ENCODE results near the gene GPR132. TPM values are rescaled to one million over a fixed set of nuclear protein-coding genes. Genes with fewer than 3 reads are reported as not detected.

The GPR132 gene
- total RNA-seq, 1 donor from 2014 or later: 0.24 TPM

GRCh38 chr14:105077649-105077995 is 12.4 kb upstream of the GPR132 start:
- no peak for DNase-seq (ENCODE audit: extremely low spot score, unreplicated experiment)
- Mint-ChIP-seq H3K27ac (no peak overlapping the region), H3K4me3 (no peak overlapping the region), H3K9me3 (peaks cover 4% of the 10 kb centered on the region), H3K4me1 (ENCODE audit: unreplicated experiment) (peaks cover 4% of the 10 kb centered on the region), H3K36me3 (no peaks in the 10 kb centered on the region), H3K27me3 (peaks cover 2% of the 10 kb centered on the region)
- TF ChIP-seq CTCF (conservative IDR thresholded peaks at IDR 0.05): no peak

- Mint-ChIP-seq H3K4me3 (peak overlapping the region; percentile 42), H3K36me3 (no peaks in the 10 kb centered on the region), H3K27ac (peak overlapping the region; percentile 13), H3K4me1 (ENCODE audit: unreplicated experiment) (peaks cover 4% of the 10 kb centered on the region), H3K27me3 (peaks cover 6% of the 10 kb centered on the region), H3K9me3 (peaks cover 4% of the 10 kb centered on the region)
- DNase-seq (ENCODE audit: extremely low spot score, unreplicated experiment): no peak
- TF ChIP-seq CTCF (conservative IDR thresholded peaks at IDR 0.05): no peak
Observed at GRCh38 chr14:105076805-105077648, 11.8 kb upstream of the GPR132 start.

GRCh38 chr14:105076296-105076804 is 11.1 kb upstream of the GPR132 start:
- no peak overlapping the region for H3K27ac Mint-ChIP-seq

GRCh38 chr14:105075379-105076295 is 10.4 kb upstream of the GPR132 start:
- Mint-ChIP-seq H3K4me3 (no peak overlapping the region), H3K4me1 (ENCODE audit: unreplicated experiment) (peaks cover 4% of the 10 kb centered on the region), H3K27ac (no peak overlapping the region), H3K9me3 (peaks cover 4% of the 10 kb centered on the region), H3K27me3 (peaks cover 9% of the 10 kb centered on the region), H3K36me3 (no peaks in the 10 kb centered on the region)
- TF ChIP-seq CTCF (conservative IDR thresholded peaks at IDR 0.05): no peak
- peak; percentile 70 for DNase-seq (ENCODE audit: extremely low spot score, unreplicated experiment)

More at GRCh38 chr14:105076296-105076804, 11.1 kb upstream of the GPR132 start:
- no peak for DNase-seq (ENCODE audit: extremely low spot score, unreplicated experiment)
- TF ChIP-seq CTCF (conservative IDR thresholded peaks at IDR 0.05): no peak
- Mint-ChIP-seq H3K4me1 (ENCODE audit: unreplicated experiment) (peaks cover 4% of the 10 kb centered on the region), H3K9me3 (peaks cover 4% of the 10 kb centered on the region), H3K4me3 (no peak overlapping the region), H3K27me3 (peaks cover 9% of the 10 kb centered on the region), H3K36me3 (no peaks in the 10 kb centered on the region)

GRCh38 chr14:105074601-105075053 is 9.4 kb upstream of the GPR132 start:
- H3K4me3 Mint-ChIP-seq: no peak overlapping the region
- peak; percentile 64 for DNase-seq (ENCODE audit: extremely low spot score, unreplicated experiment)

More at GRCh38 chr14:105074601-105075053, 9.4 kb upstream of the GPR132 start:
- H3K9me3 Mint-ChIP-seq: no peaks in the 10 kb centered on the region
- H3K4me1 Mint-ChIP-seq (ENCODE audit: unreplicated experiment): peaks cover 4% of the 10 kb centered on the region
- no peak for TF ChIP-seq CTCF (conservative IDR thresholded peaks at IDR 0.05)
- peaks cover 7% of the 10 kb centered on the region for H3K27me3 Mint-ChIP-seq
- H3K36me3 Mint-ChIP-seq: no peaks in the 10 kb centered on the region
- H3K27ac Mint-ChIP-seq: no peak overlapping the region

Data from type B pancreatic cell (in vitro differentiated cells).